ENCODE results near the gene TENT5A.

Gene TENT5A

DNA sequence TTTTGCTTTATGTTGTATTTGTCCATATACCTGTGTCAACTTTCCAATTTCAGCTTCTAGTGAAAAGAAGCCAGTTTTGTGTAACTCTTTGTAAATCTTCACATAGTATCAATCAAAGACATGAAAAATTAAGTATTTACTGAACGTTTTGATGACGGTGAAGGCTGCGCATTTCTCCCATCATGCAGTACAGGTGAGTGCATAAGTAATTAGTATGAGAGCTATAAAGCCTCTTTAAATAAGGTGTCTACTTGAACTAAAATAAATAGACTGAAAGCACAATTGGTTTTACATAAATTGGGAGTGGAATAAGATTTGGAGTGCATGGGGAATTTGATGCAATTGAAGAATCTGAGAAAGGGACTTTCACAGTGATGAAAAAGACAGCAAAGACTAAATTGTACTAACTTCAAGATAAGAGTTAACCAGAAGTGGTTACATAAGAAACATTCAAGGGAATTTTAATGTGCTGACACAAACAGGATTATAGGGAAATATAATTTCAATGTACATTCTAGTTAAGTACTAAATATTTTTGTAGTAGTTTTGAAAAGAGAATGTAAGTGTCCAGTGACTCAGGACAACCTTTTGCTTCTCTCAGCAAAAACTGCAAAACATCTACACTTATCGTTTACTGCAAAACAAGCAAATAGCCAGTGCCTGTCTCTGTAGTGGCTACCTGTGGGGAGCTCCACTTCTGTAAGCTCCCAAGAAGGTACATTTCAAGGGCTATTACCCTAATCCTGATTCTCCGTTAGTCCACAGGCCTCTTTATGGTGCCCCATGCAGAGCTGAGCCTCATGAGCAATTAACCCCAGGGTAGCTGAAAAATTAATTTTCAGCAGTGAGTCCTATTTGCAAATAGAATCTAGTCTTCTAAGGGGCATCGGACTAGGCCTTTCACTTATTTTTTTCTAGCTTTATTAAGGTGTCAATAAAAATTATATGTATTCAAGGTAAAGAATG, 13.0 kb downstream of the TENT5A start:
- no peak for DNase-seq
- no peaks in the 10 kb centered on the region for H3K9me3 ChIP-seq (ENCODE audit: severe bottlenecking)
- no peak for TF ChIP-seq CTCF (IDR thresholded peaks at IDR 0.05; ENCODE audit: low read depth, low read length)
- H3K27me3 ChIP-seq (ENCODE audit: insufficient read depth, low read depth, severe bottlenecking): no peaks in the 10 kb centered on the region
- no peak overlapping the region for H3K4me3 ChIP-seq (ENCODE audit: low read depth, low read length)
- no peak overlapping the region for H3K27ac ChIP-seq
- no peaks in the 10 kb centered on the region for H3K36me3 ChIP-seq

DNA sequence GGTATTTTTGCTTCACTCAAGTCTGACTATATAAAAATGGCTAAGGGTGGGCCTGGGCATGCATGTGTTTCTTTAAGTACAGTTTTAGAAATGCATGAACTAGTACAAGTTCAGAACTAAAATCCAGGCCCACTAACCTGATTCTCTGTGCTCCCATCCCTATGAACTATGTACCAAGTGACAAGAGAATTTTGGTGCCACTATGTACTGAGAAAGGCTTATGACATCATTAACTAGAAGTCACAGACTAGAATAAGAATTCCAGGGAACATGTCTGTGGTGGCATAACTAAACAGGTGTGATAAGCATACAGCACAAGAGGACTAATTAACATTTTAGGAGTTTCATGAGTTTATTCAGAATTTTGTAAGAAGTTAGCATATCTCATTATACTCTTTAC, 16.1 kb downstream of the TENT5A start:
- H3K4me3 ChIP-seq (ENCODE audit: low read depth, low read length): no peak overlapping the region
- DNase-seq: no peak
- H3K27me3 ChIP-seq (ENCODE audit: insufficient read depth, low read depth, severe bottlenecking): no peaks in the 10 kb centered on the region
- no peak for TF ChIP-seq CTCF (IDR thresholded peaks at IDR 0.05; ENCODE audit: low read depth, low read length)
- H3K36me3 ChIP-seq: no peaks in the 10 kb centered on the region
- H3K9me3 ChIP-seq (ENCODE audit: severe bottlenecking): no peaks in the 10 kb centered on the region
- no peak overlapping the region for H3K27ac ChIP-seq

- H3K27me3 ChIP-seq (ENCODE audit: insufficient read depth, low read depth, severe bottlenecking): no peaks in the 10 kb centered on the region
- no peak overlapping the region for H3K4me3 ChIP-seq (ENCODE audit: low read depth, low read length)
- DNase-seq: no peak
- H3K27ac ChIP-seq: no peak overlapping the region
- no peaks in the 10 kb centered on the region for H3K36me3 ChIP-seq
- no peak for TF ChIP-seq CTCF (IDR thresholded peaks at IDR 0.05; ENCODE audit: low read depth, low read length)
- no peaks in the 10 kb centered on the region for H3K9me3 ChIP-seq (ENCODE audit: severe bottlenecking)
Measured at GRCh38 chr6:81735756-81736380, 16.6 kb downstream of the TENT5A start.

- H3K27ac ChIP-seq: no peak overlapping the region
- H3K27me3 ChIP-seq (ENCODE audit: insufficient read depth, low read depth, severe bottlenecking): no peaks in the 10 kb centered on the region
- DNase-seq: no peak
- TF ChIP-seq CTCF (IDR thresholded peaks at IDR 0.05; ENCODE audit: low read depth, low read length): no peak
- H3K36me3 ChIP-seq: no peaks in the 10 kb centered on the region
- H3K4me3 ChIP-seq (ENCODE audit: low read depth, low read length): no peak overlapping the region
- H3K9me3 ChIP-seq (ENCODE audit: severe bottlenecking): no peaks in the 10 kb centered on the region
Measured at GRCh38 chr6:81734500-81735150, 17.9 kb downstream of the TENT5A start.

DNA sequence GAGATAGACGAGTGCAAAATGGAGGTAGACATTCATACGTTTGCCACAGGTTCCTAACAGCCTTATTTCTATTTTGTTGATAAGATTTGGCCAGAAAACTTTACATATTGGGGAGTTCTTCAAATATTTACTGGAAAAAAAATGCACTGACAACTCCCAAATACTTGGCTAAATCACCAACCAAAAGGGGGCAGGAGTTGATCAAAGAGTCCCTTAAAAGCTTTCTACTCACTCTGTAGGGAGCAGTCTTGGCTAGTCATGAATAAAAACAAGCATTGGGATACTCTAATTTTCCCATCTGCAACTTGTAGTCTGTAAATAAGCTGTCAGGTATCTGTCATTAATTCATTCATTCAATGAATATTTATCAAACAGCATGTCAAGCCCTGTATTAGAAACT, 18.4 kb downstream of the TENT5A start:
- no peak for TF ChIP-seq CTCF (IDR thresholded peaks at IDR 0.05; ENCODE audit: low read depth, low read length)
- Histone ChIP-seq H3K27ac (no peak overlapping the region), H3K9me3 (ENCODE audit: severe bottlenecking) (no peaks in the 10 kb centered on the region), H3K36me3 (no peaks in the 10 kb centered on the region), H3K27me3 (ENCODE audit: insufficient read depth, low read depth, severe bottlenecking) (no peaks in the 10 kb centered on the region), H3K4me3 (ENCODE audit: low read depth, low read length) (no peak overlapping the region)
- no peak for DNase-seq

Measured in WERI-Rb-1 (cell line).